NCI-H524 (cell line): ENCODE measurements around the gene UNC5A.
A peak's percentile ranks its signal among the peaks of the same experiment; 100 is the strongest.

ENCODE experiments used
- DNase-seq, 2 experiments: peaks; one replicate each; lab custom pipeline; 2025; lab: John Stamatoyannopoulos, UW

UNC5A gene

GRCh38 chr5:176781638-176782570, 28.5 kb upstream of the UNC5A start:
- no peak for DNase-seq

- DNase-seq: peak; percentile 97 to 98
Measured at GRCh38 chr5:176784218-176785165, 25.9 kb upstream of the UNC5A start.

GRCh38 chr5:176785184-176786145, 24.9 kb upstream of the UNC5A start:
- DNase-seq: peak; percentile 49 to 58

- DNase-seq: no peak
Measured at GRCh38 chr5:176787676-176788075, 22.7 kb upstream of the UNC5A start.

- no peak for DNase-seq
Measured at GRCh38 chr5:176788091-176788490, 22.3 kb upstream of the UNC5A start.

- DNase-seq: no peak
Measured at GRCh38 chr5:176788941-176789872, 21.2 kb upstream of the UNC5A start.

- DNase-seq: no peak
Measured at GRCh38 chr5:176789873-176790615, 20.3 kb upstream of the UNC5A start.

GRCh38 chr5:176790941-176791340, 19.4 kb upstream of the UNC5A start:
- DNase-seq: no peak

- DNase-seq: peak; percentile 69 to 89
Measured at GRCh38 chr5:176792655-176793342, 17.6 kb upstream of the UNC5A start.

GRCh38 chr5:176793343-176793699, 17.0 kb upstream of the UNC5A start:
- DNase-seq: peak in 1 of 2 experiments; percentile 17

- no peak for DNase-seq
Measured at GRCh38 chr5:176793736-176794135, 16.6 kb upstream of the UNC5A start.

- DNase-seq: no peak
Measured at GRCh38 chr5:176794509-176794908, 15.8 kb upstream of the UNC5A start.

GRCh38 chr5:176796411-176796810, 13.9 kb upstream of the UNC5A start:
- DNase-seq: no peak

GRCh38 chr5:176796970-176797369, 13.4 kb upstream of the UNC5A start:
- no peak for DNase-seq

GRCh38 chr5:176797456-176798050, 12.8 kb upstream of the UNC5A start:
- no peak for DNase-seq

- DNase-seq: no peak
Measured at GRCh38 chr5:176798086-176798876, 12.1 kb upstream of the UNC5A start.

GRCh38 chr5:176798949-176799348, 11.4 kb upstream of the UNC5A start:
- DNase-seq: peak in 1 of 2 experiments; percentile 49

- DNase-seq: no peak
Measured at GRCh38 chr5:176799488-176799887, 10.9 kb upstream of the UNC5A start.
